ENCODE results near the gene ECI1.

ECI1 gene

DNA sequence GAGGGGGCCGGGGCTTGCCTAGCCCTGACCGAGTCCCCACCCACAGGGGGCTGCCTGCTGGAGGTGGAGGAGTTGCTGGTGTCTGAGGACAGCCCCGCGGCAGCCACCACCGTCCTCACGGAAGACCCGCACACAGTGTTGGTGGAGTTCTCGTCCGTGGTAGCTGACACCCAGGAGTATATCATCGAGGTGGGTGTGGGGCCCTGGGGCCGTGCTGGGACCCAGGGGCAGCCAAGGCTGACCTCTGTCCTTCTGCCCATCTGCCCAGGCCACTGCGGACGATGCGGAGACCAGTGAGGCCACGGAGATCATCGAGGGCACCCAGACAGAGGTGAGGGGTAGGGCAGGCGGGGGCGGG lies 16.6 kb downstream of the ECI1 start:
- DNase-seq (ENCODE audit: insufficient read length, low spot score) = no peak
- no peak for FAIRE-seq

DNA sequence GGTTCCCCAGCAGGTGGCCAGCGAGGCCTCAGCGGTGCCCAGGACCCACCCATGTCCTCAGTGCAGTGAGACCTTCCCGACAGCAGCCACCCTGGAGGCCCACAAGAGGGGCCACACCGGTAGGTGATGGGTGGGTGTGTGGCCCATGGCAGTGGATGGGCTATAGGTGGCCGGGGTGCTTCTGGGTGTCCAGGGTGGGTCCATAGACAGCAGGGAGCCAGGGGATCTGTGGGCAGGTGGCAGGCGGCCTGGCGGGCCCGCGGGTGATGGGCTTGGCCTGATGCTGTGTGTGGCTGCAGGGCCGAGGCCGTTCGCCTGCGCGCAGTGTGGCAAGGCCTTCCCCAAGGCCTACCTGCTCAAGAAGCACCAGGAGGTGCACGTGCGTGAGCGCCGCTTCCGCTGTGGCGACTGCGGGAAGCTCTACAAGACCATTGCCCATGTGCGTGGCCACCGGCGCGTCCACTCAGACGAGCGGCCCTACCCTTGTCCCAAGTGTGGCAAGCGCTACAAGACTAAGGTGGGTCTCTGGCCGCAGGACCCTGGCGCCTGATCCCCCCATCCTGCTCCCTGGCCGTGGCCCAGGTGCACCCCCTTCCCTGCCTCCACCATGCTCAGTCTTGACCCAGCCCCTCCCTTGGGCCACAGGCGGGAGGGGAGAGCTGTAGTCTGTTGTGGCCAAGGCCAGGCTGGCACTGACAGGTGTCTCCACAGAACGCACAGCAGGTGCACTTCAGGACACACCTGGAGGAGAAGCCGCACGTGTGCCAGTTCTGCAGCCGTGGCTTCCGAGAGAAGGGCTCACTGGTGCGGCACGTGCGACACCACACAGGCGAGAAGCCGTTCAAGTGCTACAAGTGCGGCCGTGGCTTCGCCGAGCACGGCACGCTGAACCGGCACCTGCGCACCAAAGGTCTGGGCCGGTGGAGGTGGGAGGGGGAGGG lies 17.2 kb downstream of the ECI1 start:
- DNase-seq (ENCODE audit: insufficient read length, low spot score) = no peak

DNA sequence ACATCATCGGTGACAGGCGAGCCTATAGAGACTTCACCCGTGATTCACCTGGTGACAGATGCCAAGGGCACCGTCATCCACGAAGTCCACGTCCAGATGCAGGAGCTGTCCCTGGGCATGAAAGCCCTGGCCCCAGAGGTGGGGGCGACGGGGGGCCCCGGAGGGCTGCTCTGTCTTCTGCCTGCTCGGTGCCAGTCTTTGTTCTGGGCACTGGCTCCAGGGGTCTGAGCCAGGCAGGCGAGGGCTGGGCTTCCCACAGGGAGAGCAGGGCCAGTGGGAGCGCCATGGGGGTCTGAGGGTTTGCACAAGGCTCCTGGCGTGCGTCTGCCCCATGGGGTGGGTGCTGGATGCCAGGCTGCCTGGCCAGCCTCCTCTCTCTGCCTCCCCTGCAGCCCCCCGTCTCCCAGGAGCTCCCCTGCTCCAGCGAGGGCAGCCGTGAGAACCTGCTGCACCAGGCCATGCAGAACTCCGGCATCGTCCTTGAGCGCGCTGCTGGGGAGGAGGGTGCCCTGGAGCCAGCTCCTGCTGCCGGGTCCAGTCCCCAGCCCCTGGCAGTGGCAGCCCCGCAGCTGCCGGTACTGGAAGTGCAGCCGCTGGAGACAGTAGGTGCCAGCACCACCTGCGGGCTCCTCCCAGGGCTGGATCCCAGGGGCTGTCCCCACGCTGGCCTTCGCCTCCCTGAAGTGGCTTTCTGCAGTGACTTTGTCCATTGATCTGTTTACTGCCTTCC lies 18.2 kb downstream of the ECI1 start:
- no peak for DNase-seq (ENCODE audit: insufficient read length, low spot score)
- no peak for FAIRE-seq

More for the DNA sequence above, 17.2 kb downstream of the ECI1 start:
- FAIRE-seq = no peak

DNA sequence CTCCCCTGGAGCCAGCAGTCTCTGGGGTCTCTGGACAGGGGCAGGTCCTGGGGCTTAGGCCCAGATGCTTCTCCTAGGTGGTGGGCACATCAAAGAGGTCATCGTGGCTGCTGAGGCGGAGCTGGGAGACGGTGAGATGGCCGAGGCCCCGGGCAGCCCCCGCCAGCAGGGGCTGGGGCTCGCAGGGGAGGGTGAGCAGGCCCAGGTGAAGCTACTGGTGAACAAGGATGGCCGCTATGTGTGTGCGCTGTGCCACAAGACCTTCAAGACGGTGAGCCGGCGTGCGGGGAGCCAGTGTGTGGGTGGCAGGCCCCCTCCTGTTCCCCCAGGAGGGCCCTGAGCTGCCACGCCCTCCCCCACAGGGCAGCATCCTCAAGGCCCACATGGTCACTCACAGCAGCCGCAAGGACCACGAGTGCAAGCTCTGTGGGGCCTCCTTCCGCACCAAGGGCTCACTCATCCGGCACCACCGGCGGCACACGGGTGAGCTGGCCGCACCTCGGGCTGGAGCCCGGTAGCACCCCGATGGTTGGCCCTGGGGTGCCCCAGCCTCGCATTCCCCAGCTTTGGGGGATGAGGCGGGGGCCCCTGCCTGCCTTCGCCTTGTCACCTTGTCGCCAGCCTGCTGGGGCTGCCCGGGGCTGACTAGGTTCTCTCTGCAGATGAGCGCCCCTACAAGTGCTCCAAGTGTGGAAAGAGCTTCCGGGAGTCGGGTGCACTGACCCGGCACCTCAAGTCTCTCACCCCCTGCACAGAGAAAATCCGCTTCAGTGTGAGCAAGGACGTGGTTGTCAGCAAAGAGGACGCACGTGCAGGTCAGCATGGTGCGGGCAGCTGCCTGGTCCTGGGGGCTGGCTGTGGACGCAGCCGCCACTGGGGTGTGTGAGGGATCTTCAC lies 19.0 kb downstream of the ECI1 start:
- DNase-seq (ENCODE audit: insufficient read length, low spot score) = no peak
- no peak for FAIRE-seq

DNA sequence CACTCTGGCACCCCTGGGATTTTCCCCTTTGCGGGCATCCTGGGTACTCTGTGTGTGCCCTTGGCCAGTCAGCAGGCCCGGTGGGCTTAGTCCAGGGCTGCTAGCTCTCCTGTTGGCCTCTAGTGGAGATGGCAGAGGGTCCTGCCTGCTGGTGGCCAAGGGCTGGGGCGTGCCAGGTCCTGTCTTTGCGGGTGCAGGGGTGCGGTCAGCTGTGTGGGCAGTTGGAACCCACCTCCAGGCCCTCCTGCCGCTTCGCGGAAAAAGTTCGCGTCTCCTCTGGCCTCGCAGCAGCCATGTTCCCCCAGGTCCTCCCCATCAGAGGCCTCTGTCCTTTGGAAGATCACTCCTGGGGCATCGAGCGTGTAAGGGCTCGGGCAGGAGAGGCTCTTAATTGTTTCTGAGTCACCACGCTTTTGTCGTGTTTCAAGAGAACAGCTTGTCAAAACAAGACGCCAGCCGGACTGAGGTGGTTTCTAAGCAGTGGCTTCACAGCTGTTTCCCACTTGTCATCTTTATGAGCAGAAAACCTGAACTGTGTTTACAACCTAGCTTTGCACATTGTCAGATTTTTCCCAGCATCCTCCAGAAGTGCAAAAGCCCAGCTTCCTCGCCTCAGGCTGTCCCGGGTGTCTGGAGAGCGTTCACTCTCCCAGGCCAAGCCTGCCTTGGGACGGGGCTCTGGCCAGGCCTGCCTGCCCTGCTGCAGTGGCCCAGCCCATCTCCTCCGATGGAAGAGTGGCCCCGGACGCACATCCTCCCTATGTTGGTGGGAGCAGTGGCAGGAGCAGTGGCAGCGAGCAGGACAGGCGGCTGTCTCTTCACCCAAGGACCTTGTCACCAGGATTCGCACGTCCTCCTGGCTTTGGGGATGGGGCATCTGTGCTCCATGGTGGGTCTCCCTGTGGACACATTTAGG lies 20.1 kb downstream of the ECI1 start:
- no peak for FAIRE-seq

DNA sequence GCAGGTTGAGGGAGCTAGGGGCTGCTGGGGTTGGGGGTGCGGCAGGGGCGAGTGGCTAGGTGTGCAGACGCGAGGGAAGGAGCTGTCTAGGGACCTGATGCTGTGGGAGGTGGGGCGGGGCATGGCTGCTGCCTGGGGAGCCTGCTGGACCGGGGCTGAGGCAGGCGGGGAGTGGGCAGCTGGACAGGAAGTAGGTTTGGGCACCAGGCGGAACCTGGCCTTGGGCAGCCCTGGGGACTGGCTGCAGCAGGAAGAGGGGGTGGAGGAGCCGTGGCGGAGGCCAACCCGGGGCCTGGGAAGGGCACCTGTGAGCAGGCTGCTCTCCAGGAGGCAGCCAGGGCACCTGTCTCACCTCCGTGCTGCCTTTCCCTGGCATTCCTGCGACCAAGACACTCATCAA lies 21.0 kb downstream of the ECI1 start:
- FAIRE-seq = no peak
- DNase-seq (ENCODE audit: insufficient read length, low spot score) = no peak

More for the DNA sequence above, 20.1 kb downstream of the ECI1 start:
- DNase-seq (ENCODE audit: insufficient read length, low spot score) = no peak

DNA sequence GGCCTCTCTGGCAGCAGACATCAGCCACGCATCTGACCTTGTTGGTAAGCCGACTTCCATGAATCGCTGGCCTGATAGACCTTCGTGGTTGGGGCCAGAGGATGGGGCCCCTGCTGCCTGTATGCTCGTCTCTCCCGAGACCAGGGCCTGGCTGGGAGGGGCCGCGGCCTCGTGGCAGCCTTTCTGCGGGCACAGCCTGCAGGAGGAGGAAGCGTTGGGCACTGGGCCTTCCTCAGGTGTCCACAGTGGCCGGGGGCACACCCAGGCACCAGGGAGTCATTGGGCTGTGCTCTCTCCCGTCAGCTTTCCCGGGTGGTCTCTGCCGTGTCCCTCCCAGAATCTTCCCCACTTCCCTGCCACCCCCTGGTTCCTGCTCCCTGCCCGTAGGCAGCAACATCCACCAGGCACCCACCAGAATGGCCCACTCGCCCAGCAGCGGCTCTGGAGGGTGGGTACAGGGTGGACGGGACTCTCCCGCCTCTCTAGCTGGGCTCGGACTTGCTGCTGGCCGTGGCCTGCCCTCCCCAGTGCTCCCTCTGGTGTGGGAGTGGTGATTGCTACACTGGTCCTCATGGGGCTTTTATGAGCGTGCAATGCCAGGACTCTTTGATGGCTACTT lies 21.6 kb downstream of the ECI1 start:
- FAIRE-seq = no peak
- no peak for DNase-seq (ENCODE audit: insufficient read length, low spot score)

DNA sequence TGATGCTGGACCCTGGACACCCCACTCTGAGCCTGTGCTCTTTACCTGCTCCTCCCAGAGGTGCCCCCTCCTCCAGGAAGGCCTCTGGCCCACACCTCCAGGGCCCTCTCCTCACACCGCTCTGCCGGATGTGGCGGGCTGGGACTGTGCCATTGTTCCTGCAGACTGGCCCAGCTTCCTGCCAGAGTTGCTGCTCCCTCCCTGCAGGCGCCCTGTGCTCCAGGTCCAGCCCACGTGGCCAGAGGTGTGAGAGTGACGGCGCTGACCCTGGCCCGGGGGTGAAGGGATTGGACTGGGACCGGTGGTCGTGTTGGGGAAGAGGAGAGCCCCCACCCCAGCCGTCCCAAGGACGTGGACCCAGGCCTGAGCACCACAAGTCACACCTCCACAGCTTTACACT lies 22.3 kb downstream of the ECI1 start:
- no peak for FAIRE-seq

DNA sequence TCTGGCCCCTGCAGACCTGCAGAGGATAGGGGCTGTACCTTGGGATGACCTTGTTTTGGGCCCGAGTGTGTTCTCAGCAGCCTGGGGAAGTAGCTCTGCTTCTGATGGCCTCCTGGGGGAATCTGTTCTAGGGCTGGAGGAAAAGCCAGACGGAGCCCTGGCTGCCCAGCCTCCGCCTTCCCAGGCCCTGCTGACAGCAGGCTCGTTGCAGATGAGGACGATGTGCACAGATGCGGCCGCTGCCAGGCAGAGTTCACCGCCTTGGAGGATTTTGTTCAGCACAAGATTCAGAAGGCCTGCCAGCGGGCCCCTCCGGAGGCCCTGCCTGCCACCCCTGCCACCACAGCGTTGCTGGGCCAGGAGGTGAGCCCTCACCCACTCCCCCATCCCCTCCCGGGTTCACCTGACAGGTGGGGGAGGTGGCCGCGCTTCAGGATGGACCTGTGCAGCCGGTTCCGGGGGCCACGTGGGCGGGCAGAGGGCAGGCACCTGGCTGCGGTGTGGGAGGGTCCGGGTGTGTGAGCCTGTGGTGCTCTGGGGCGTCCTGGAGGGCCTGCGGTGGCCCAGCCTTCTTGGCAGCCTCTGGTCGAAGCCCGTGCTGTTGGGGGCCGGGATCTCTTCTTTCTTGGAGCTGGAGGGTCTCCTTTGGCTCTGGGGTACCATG lies 23.1 kb downstream of the ECI1 start:
- no peak for DNase-seq (ENCODE audit: insufficient read length, low spot score)
- FAIRE-seq = no peak

More for the DNA sequence above, 22.3 kb downstream of the ECI1 start:
- DNase-seq (ENCODE audit: insufficient read length, low spot score) = no peak

DNA sequence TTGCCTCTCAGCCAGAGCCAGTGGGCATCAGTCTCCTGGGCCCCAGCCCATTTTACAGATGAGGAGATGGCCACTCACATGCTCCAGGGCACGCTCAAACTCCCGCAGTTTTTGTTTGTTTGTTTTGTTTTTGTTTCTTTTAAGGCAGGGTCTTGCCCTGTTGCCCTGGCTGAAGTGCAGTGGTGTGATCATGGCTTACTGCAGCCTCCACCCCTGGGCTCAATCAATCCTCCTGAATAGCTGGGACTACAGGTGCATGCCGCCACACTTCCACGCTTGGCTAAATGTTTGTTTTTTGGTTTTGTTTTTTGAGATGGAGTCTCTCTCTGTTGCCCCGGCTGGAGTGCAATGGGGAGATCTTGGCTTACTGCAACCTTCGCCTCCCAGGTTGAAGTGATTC lies 24.5 kb downstream of the ECI1 start:
- no peak for DNase-seq (ENCODE audit: insufficient read length, low spot score)
- no peak for FAIRE-seq

DNA sequence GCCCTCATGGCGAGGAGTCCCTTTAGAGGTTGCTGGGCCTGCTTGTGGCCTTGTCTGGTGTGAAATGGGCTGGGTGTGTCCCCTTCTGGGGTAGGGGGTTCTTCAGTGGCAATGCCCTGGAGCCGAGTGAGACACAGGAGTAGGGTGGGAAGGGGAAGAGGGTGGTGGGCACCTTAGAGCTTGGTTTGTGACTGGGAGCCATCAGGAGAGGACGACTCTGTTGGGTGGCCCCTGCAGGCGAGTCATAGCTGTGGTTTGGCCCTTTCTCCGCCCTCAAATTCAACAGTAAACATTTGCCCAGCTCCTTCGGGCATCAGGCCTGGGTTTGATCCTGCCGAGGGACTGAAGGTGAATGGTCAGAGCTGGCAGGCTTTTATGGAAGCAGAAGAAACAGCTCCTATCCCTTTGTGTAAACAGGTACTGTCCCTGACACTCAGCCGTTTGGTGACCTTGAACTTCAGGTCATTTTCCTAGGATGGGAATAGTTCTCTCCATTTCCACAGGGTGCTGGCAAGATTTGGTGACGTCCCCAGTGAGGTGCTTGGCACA lies 25.1 kb downstream of the ECI1 start:
- FAIRE-seq (no peak), DNase-seq (ENCODE audit: insufficient read length, low spot score) (no peak)

DNA sequence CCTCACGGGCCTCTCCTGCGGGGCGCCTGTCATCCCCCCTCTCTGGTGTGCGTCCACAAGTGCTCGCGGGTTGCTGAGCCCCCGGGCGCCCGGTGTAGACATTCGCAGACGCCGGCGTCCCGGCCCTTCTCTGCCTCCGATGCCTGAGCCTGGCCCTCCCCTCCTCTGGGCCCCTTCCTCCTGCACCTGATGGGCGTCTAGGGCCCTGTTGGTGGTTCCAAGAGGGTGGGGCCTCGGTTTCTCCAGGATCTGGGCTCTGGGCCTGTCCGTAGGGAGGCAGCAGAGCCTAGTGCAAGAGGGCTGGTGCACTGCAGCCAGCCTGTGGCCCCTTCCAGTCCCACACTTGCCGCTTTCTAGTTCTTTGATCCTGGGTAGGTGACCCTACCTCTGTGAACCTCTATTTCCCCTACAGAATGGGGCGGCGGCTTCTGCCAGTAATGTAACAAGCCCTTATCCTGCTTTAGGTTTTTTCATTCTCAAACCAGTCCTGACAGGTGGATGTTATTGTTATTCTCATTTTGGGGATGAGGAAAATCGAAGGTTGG lies 27.4 kb downstream of the ECI1 start:
- DNase-seq (ENCODE audit: insufficient read length, low spot score) = peak; percentile 34
- FAIRE-seq = no peak

DNA sequence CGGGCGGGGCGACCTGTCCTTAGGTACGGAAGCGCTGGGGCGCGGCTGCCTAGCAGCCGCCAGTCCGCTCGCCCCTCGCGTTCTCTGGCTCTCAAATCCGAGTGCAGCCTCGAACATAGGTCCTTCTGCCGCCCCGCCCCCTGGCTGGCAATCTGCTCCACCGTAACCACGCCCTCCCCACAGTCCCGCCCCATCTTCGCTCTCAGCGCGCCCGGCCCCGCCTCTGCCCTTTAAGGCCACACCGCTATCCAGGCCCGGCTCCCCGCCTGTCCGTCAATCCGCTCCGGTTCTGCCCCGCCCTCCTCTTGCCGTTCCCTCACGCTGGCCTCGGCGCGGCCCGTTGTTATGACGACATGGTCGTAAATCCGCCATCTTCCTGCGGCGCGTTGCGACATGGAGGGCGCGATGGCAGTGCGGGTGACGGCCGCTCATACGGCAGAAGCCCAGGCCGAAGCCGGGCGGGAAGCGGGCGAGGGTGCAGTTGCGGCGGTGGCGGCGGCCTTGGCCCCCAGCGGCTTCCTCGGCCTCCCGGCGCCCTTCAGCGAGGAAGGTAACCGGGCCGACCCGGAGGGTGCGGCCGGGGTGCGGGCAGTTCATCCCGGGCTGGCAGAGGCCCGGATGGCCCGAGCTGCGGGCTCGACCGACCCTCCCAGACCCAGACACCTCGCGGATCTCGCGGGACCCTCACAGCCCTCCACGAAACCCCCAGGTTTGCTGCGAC lies 28.0 kb downstream of the ECI1 start, which contains the start of gene E4F1:
E4F1 (plus strand) TSS at position 371 of the 721 bp plus-strand sequence; CDS start at position 394, 23 bp downstream.
- DNase-seq (ENCODE audit: insufficient read length, low spot score) (peak; percentile 98), FAIRE-seq (peak; percentile 99)

DNA sequence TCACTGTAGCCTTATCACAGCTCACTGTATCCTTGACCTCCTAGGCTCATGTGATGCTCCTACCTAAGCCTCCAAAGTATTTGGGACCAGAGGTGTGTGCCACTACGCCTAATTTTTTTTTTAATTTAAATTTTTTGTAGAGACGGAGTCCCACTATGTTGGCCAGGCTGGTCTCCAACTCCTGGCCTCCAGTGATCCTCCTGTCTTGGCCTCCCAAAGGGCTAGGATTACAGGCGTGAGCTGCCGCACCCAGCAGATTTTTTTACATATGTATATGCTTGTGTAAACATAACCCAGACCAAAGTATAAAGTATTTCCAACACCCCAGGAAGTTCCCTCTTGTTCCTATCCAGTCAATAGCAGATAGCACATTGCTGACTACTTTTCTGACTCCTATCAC lies 35.1 kb downstream of the ECI1 start:
- FAIRE-seq (no peak), DNase-seq (ENCODE audit: insufficient read length, low spot score) (no peak)

DNA sequence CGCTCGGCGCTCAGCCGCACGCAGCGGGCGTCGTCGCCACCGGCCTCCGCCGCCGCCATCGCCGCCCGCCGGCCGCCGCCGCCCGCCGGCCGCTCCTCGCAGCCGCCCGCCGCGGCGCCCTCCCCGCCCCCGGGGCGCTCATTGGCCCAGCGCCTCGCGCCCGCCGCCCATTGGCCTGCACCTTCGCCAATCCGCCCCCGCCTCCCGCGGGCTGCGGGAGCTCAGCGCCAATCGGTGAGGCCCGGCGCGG lies 36.7 kb downstream of the ECI1 start, which contains the start of gene PGP:
PGP (minus strand) TSS at position 122 of the 250 bp plus-strand sequence; CDS start at position 59, 63 bp downstream.
- FAIRE-seq = no peak

DNA sequence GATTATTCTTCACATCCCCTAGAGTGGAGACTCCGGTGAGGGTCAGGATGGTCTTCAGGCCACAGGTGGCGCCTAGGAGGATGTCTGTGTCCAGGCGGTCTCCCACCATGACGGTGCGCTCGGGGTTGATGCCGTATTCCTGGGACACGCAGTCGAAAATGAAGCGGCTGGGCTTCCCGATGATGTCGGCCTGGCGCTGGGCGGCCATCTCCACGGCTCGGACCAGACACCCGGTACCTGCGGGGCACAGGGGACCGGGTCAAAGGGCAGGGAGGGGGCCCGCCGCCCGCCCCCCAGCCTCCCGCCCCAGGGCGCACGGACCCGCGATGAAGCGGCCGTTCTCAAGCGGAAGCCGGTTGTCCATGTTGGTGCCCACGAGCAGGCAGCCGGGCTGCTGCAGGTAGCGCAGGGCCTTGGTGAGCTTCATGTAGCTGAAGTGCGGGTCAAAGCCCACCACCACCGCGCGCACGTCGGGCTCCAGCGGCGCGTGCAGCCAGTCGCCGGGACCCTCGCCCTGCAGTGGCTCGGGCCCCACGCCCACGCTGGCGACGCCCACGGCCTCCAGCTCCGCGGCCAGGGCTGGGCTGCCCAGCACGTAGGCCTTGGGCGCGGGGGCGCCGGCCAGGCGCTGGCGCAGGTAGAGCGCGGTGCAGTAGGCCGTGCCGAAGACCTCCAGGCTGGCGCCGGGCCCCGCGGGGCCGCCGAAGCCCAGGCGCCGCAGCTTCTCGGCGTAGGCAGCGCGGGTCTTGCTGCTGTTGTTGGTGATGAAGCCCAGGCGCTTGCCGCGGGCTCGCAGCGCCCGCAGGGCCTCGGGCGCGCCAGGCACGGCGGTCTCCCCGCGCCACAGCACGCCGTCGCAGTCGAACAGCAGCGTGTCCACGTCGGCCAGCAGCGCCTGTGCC lies 37.3 kb downstream of the ECI1 start:
- no peak for FAIRE-seq
- DNase-seq (ENCODE audit: insufficient read length, low spot score) = no peak

More for the DNA sequence above, 36.7 kb downstream of the ECI1 start, which contains the start of gene PGP:
- DNase-seq (ENCODE audit: insufficient read length, low spot score) = no peak

Data from HTR-8/SVneo (cell line).